Measurements from ENCODE around the gene TDRD6. TPM values are rescaled to one million over a fixed set of nuclear protein-coding genes. Genes with fewer than 3 reads are reported as not detected.

TDRD6 gene
- total RNA-seq, 5 donors from 2014 or later (not counting 1 experiment from before 2014, with no cell fraction given), result 0.03 to 0.20 TPM; not detected in 3

- H3K9me3 ChIP-seq, result no peaks in the 10 kb centered on the region
- ChIA-PET CTCF (interaction anchor here in 1 of 2 donors (0.6 kb wide), 1 partner anchor 220 kb away, joined by 3 read pairs; no protein-coding TSS in a partner anchor), POLR2A (no interaction called here)
- Mint-ChIP-seq H3K27me3 (peaks cover 10 to 23% of the 10 kb centered on the region in 2 donors), H3K4me1 (peaks cover 0 to 2% (median 0%) of the 10 kb centered on the region in 3 donors), H3K36me3 (no peaks in the 10 kb centered on the region), H3K4me3 (no peak overlapping the region), H3K27ac (no peak overlapping the region), H3K9me3 (no peaks in the 10 kb centered on the region)
- H3K4me3 ChIP-seq (ENCODE audit: control insufficient read depth in 1 of 2, extremely low read depth in 1 of 2, low read length in 1 of 2), result no peak overlapping the region
- no peaks in the 10 kb centered on the region for H3K36me3 ChIP-seq (ENCODE audit: control insufficient read depth in 2 of 2, extremely low read depth in 1 of 2, insufficient read depth in 1 of 2, low read length in 1 of 2)
- no peak overlapping the region for H3K27ac ChIP-seq (ENCODE audit: low read length)
- H3K27me3 ChIP-seq (replicated peaks in 1 of 2; ENCODE audit: control insufficient read depth in 2 of 2, extremely low read depth in 1 of 2, insufficient read depth in 2 of 2, low read length in 1 of 2), result peaks cover 0 to 8% of the 10 kb centered on the region in 2 experiments
- WGBS (ENCODE audit: insufficient coverage), result 80% methylated on average over 1 of the region's 1 CpG
- ATAC-seq (replicated peaks in 1 of 4), result no peak
- H3K4me1 ChIP-seq (ENCODE audit: control insufficient read depth in 1 of 2, extremely low read depth in 1 of 2, insufficient read depth in 2 of 2, low read length in 2 of 2), result no peaks in the 10 kb centered on the region
- no peak for DNase-seq
Observed at GRCh38 chr6:46719099-46719498, 31.4 kb downstream of the TDRD6 start.

- Histone ChIP-seq H3K27ac (ENCODE audit: low read length) (no peak overlapping the region), H3K4me3 (ENCODE audit: control insufficient read depth in 1 of 2, extremely low read depth in 1 of 2, low read length in 1 of 2) (no peak overlapping the region), H3K9me3 (no peaks in the 10 kb centered on the region), H3K4me1 (ENCODE audit: control insufficient read depth in 1 of 2, extremely low read depth in 1 of 2, insufficient read depth in 2 of 2, low read length in 2 of 2) (no peaks in the 10 kb centered on the region), H3K36me3 (ENCODE audit: control insufficient read depth in 2 of 2, extremely low read depth in 1 of 2, insufficient read depth in 1 of 2, low read length in 1 of 2) (no peaks in the 10 kb centered on the region), H3K27me3 (replicated peaks in 1 of 2; ENCODE audit: control insufficient read depth in 2 of 2, extremely low read depth in 1 of 2, insufficient read depth in 2 of 2, low read length in 1 of 2) (peaks cover 0 to 8% of the 10 kb centered on the region in 2 experiments)
- no CpG with 5 or more reads among the region's 1 CpG for WGBS (ENCODE audit: insufficient coverage)
- ATAC-seq (replicated peaks in 1 of 4) (no peak), DNase-seq (no peak)
- Mint-ChIP-seq H3K27ac (no peak overlapping the region), H3K36me3 (no peaks in the 10 kb centered on the region), H3K9me3 (no peaks in the 10 kb centered on the region), H3K4me1 (peaks cover 0 to 2% (median 0%) of the 10 kb centered on the region in 3 donors), H3K27me3 (peaks cover 17 to 30% of the 10 kb centered on the region in 2 donors), H3K4me3 (no peak overlapping the region)
- CTCF ChIA-PET, result no interaction called here
- POLR2A ChIA-PET, result no interaction called here
Observed at GRCh38 chr6:46720401-46720800, 32.7 kb downstream of the TDRD6 start.

- DNase-seq (no peak), ATAC-seq (replicated peaks in 1 of 4) (no peak)
- Histone ChIP-seq H3K27me3 (replicated peaks in 1 of 2; ENCODE audit: control insufficient read depth in 2 of 2, extremely low read depth in 1 of 2, insufficient read depth in 2 of 2, low read length in 1 of 2) (peaks cover 7 to 16% of the 10 kb centered on the region in 2 experiments), H3K27ac (ENCODE audit: low read length) (no peak overlapping the region), H3K36me3 (ENCODE audit: control insufficient read depth in 2 of 2, extremely low read depth in 1 of 2, insufficient read depth in 1 of 2, low read length in 1 of 2) (no peaks in the 10 kb centered on the region), H3K4me3 (ENCODE audit: control insufficient read depth in 1 of 2, extremely low read depth in 1 of 2, low read length in 1 of 2) (no peak overlapping the region), H3K9me3 (no peaks in the 10 kb centered on the region), H3K4me1 (ENCODE audit: control insufficient read depth in 1 of 2, extremely low read depth in 1 of 2, insufficient read depth in 2 of 2, low read length in 2 of 2) (no peaks in the 10 kb centered on the region)
- CTCF ChIA-PET, result no interaction called here
- H3K4me1 Mint-ChIP-seq, result peaks cover 0 to 6% (median 4%) of the 10 kb centered on the region in 3 donors
- POLR2A ChIA-PET, result no interaction called here
- H3K27ac Mint-ChIP-seq, result no peak overlapping the region
- H3K4me3 Mint-ChIP-seq, result no peak overlapping the region
- H3K9me3 Mint-ChIP-seq, result no peaks in the 10 kb centered on the region
- H3K27me3 Mint-ChIP-seq, result peaks cover 42 to 49% of the 10 kb centered on the region in 2 donors
- no CpG with 5 or more reads among the region's 1 CpG for whole genome bisulfite sequencing (ENCODE audit: insufficient coverage)
- H3K36me3 Mint-ChIP-seq, result no peaks in the 10 kb centered on the region
Observed at GRCh38 chr6:46729787-46730326, 42.2 kb downstream of the TDRD6 start.

GRCh38 chr6:46730921-46731461 is 43.3 kb downstream of the TDRD6 start:
- ATAC-seq (replicated peaks in 1 of 4), result no peak
- DNase-seq, result no peak

GRCh38 chr6:46733341-46733801 is 45.7 kb downstream of the TDRD6 start:
- no peak overlapping the region for H3K27ac Mint-ChIP-seq
- ATAC-seq (replicated peaks in 1 of 4) (no peak), DNase-seq (no peak)
- Histone ChIP-seq H3K4me1 (ENCODE audit: control insufficient read depth in 1 of 2, extremely low read depth in 1 of 2, insufficient read depth in 2 of 2, low read length in 2 of 2) (no peaks in the 10 kb centered on the region), H3K36me3 (ENCODE audit: control insufficient read depth in 2 of 2, extremely low read depth in 1 of 2, insufficient read depth in 1 of 2, low read length in 1 of 2) (no peaks in the 10 kb centered on the region), H3K27me3 (replicated peaks in 1 of 2; ENCODE audit: control insufficient read depth in 2 of 2, extremely low read depth in 1 of 2, insufficient read depth in 2 of 2, low read length in 1 of 2) (peaks cover 16 to 28% of the 10 kb centered on the region in 2 experiments), H3K27ac (ENCODE audit: low read length) (no peak overlapping the region), H3K4me3 (ENCODE audit: control insufficient read depth in 1 of 2, extremely low read depth in 1 of 2, low read length in 1 of 2) (no peak overlapping the region), H3K9me3 (no peaks in the 10 kb centered on the region)
- peak overlapping the region in 1 of 3 donors; percentile 21 for H3K4me3 Mint-ChIP-seq
- peaks cover 58 to 59% of the 10 kb centered on the region in 2 donors for H3K27me3 Mint-ChIP-seq
- ChIA-PET POLR2A (no interaction called here), CTCF (no interaction called here)
- peaks cover 0 to 8% (median 8%) of the 10 kb centered on the region in 3 donors for H3K4me1 Mint-ChIP-seq
- no peaks in the 10 kb centered on the region for H3K36me3 Mint-ChIP-seq
- 89% methylated on average over 2 of the region's 2 CpGs for WGBS (ENCODE audit: insufficient coverage)
- H3K9me3 Mint-ChIP-seq, result no peaks in the 10 kb centered on the region

More at GRCh38 chr6:46730921-46731461, 43.3 kb downstream of the TDRD6 start:
- Histone ChIP-seq H3K9me3 (no peaks in the 10 kb centered on the region), H3K4me3 (ENCODE audit: control insufficient read depth in 1 of 2, extremely low read depth in 1 of 2, low read length in 1 of 2) (no peak overlapping the region), H3K36me3 (ENCODE audit: control insufficient read depth in 2 of 2, extremely low read depth in 1 of 2, insufficient read depth in 1 of 2, low read length in 1 of 2) (no peaks in the 10 kb centered on the region), H3K4me1 (ENCODE audit: control insufficient read depth in 1 of 2, extremely low read depth in 1 of 2, insufficient read depth in 2 of 2, low read length in 2 of 2) (no peaks in the 10 kb centered on the region), H3K27ac (ENCODE audit: low read length) (no peak overlapping the region), H3K27me3 (replicated peaks in 1 of 2; ENCODE audit: control insufficient read depth in 2 of 2, extremely low read depth in 1 of 2, insufficient read depth in 2 of 2, low read length in 1 of 2) (peaks cover 11 to 23% of the 10 kb centered on the region in 2 experiments)
- POLR2A ChIA-PET, result no interaction called here
- CTCF ChIA-PET, result no interaction called here
- H3K4me1 Mint-ChIP-seq, result peaks cover 0 to 8% (median 8%) of the 10 kb centered on the region in 3 donors
- peaks cover 48 to 54% of the 10 kb centered on the region in 2 donors for H3K27me3 Mint-ChIP-seq
- H3K9me3 Mint-ChIP-seq, result no peaks in the 10 kb centered on the region
- no peak overlapping the region for H3K27ac Mint-ChIP-seq
- WGBS (ENCODE audit: insufficient coverage), result 0% methylated on average over 1 of the region's 4 CpGs
- H3K36me3 Mint-ChIP-seq, result no peaks in the 10 kb centered on the region
- no peak overlapping the region for H3K4me3 Mint-ChIP-seq

GRCh38 chr6:46734867-46735719 is 47.4 kb downstream of the TDRD6 start, which contains the start of gene PLA2G7:
Gene PLA2G7, minus strand, starts transcription at chr6:46735375. Its CDS starts 12,484 bp downstream, at chr6:46722891.
- Mint-ChIP-seq H3K4me1 (peaks cover 0 to 8% (median 8%) of the 10 kb centered on the region in 3 donors), H3K27me3 (peaks cover 50 to 56% of the 10 kb centered on the region in 2 donors), H3K36me3 (no peaks in the 10 kb centered on the region), H3K4me3 (peak within 1 kb of the TSS in 2 of 3 donors; percentile 27 to 35), H3K9me3 (no peaks in the 10 kb centered on the region), H3K27ac (no peak within 1 kb of the TSS)
- ChIA-PET CTCF (no interaction called here), POLR2A (interaction anchor here in 1 of 2 donors (0.8 kb wide), 1 partner anchor 13 kb away, joined by 6 read pairs; no protein-coding TSS in a partner anchor)
- DNase-seq, result peak in 1 of 35 experiments; percentile 0
- Histone ChIP-seq H3K9me3 (no peaks in the 10 kb centered on the region), H3K4me1 (ENCODE audit: control insufficient read depth in 1 of 2, extremely low read depth in 1 of 2, insufficient read depth in 2 of 2, low read length in 2 of 2) (no peaks in the 10 kb centered on the region), H3K27ac (ENCODE audit: low read length) (no peak within 1 kb of the TSS), H3K4me3 (ENCODE audit: control insufficient read depth in 1 of 2, extremely low read depth in 1 of 2, low read length in 1 of 2) (no peak within 1 kb of the TSS), H3K27me3 (replicated peaks in 1 of 2; ENCODE audit: control insufficient read depth in 2 of 2, extremely low read depth in 1 of 2, insufficient read depth in 2 of 2, low read length in 1 of 2) (peaks cover 16 to 28% of the 10 kb centered on the region in 2 experiments), H3K36me3 (ENCODE audit: control insufficient read depth in 2 of 2, extremely low read depth in 1 of 2, insufficient read depth in 1 of 2, low read length in 1 of 2) (no peaks in the 10 kb centered on the region)
- ATAC-seq (replicated peaks in 1 of 4), result peak in 2 of 4 experiments; percentile 27 to 31
- 7% methylated on average over 62 of the region's 73 CpGs for WGBS (ENCODE audit: insufficient coverage)
